Measurements from ENCODE around the gene PERM1. TPM values are rescaled to one million over a fixed set of nuclear protein-coding genes. Genes with fewer than 3 reads are reported as not detected.
A peak's percentile ranks its signal among the peaks of the same experiment; 100 is the strongest.

The PERM1 gene
- total RNA-seq, 6 donors from 2014 or later: 0.15 to 1.0 (median 0.36) TPM; not detected in 2

DNA sequence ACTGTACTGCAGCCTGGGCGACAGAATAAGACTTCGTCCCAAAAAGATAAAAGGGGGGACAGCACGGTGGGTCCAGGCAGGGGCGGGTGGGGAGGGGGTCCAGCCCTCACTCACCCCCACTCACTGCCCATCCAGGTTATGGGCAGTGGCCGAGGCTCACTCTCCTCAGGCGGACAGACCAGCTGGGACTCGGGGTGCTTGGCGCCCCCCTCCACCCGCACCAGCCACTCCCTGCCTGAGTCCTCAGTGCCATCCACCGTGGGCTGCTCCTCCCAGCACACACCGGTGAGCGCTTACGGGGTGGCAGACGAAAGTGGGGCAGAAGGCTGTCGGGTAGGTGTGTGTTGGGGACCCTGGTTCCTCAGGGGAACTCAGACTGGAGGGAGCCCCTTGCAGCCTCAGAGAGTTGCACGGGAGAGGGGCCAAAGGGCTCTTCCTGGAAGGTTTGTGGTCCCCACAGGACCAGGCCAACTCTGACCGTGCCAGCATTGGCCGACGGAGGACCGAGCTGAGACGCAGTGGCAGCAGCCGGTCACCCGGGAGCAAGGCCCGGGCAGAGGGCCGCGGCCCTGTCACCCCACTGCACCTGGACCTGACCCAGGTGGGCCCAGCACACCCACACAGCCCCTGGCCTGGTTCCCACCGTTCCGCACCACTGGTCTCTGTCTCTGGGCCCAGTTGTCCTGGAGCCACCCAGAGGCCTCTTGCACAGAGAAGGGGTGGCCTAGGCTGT is 9.0 kb downstream of the PERM1 start:
- H3K27ac ChIP-seq: no peak overlapping the region
- WGBS, 2 donors: 84 to 88% methylated on average over 7 to 28 of the region's 28 CpGs

DNA sequence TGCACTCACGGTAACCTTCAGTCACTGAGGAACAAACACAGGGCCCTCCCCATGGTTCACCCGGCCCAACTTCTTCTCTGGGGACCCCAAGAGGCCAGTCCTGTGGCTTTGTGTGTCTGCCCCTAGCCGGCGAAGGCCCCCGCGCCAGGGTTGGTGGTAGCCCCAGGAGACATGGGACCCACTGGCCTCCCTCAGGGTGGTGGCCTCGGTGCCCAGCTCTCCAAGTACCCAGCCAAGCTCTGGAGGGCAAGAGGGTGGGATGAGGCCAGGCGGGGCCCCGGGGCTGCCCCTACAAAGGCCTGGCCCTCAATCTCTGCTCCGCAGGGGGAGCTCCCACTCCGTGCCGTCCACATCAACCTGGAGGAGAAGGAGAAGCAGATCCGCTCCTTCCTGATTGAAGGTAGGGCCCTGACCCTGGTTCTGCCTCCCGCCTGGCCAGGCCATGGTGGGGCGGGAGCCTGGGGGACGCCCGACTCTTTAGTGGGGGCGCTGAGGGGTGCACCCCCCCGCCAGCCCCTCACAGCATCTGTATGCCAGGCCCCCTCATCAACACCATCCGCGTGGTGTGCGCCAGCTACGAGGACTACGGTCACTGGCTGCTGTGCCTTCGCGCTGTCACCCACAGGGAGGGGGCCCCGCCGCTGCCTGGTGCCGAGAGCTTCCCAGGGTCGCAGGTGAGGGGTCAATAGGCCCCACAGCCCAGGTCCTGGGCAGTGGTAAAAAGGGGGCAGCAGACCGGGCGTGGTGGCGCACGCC is 10.0 kb downstream of the PERM1 start:
- 80 to 82% methylated on average over 16 to 33 of the region's 34 CpGs for WGBS, 2 donors
- ATAC-seq (ENCODE audit: low FRiP score in 2 of 2) (no peak), DNase-seq (peak in 1 of 2 donors; percentile 77)
- Histone ChIP-seq H3K4me1 (peaks cover 8 to 15% (median 14%) of the 10 kb centered on the region in 4 donors), H3K36me3 (no peaks in the 10 kb centered on the region), H3K27ac (no peak overlapping the region), H3K4me3 (no peak overlapping the region), H3K9me3 (no peaks in the 10 kb centered on the region), H3K27me3 (peaks cover 0 to 25% (median 13%) of the 10 kb centered on the region in 4 donors)
- no peak for TF ChIP-seq POLR2AphosphoS5 (IDR thresholded peaks at IDR 0.05)
- TF ChIP-seq, protein P1, sequence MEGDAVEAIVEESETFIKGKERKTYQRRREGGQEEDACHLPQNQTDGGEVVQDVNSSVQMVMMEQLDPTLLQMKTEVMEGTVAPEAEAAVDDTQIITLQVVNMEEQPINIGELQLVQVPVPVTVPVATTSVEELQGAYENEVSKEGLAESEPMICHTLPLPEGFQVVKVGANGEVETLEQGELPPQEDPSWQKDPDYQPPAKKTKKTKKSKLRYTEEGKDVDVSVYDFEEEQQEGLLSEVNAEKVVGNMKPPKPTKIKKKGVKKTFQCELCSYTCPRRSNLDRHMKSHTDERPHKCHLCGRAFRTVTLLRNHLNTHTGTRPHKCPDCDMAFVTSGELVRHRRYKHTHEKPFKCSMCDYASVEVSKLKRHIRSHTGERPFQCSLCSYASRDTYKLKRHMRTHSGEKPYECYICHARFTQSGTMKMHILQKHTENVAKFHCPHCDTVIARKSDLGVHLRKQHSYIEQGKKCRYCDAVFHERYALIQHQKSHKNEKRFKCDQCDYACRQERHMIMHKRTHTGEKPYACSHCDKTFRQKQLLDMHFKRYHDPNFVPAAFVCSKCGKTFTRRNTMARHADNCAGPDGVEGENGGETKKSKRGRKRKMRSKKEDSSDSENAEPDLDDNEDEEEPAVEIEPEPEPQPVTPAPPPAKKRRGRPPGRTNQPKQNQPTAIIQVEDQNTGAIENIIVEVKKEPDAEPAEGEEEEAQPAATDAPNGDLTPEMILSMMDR (IDR thresholded peaks at IDR 0.05): no peak
- no peak for TF ChIP-seq EP300 (IDR thresholded peaks at IDR 0.05)
- TF ChIP-seq POLR2A (IDR thresholded peaks at IDR 0.05): no peak

More for the DNA sequence above, 9.0 kb downstream of the PERM1 start:
- Histone ChIP-seq H3K4me3 (no peak overlapping the region), H3K9me3 (no peaks in the 10 kb centered on the region), H3K27me3 (peaks cover 0 to 25% (median 13%) of the 10 kb centered on the region in 4 donors), H3K4me1 (peaks cover 4 to 9% (median 9%) of the 10 kb centered on the region in 4 donors), H3K36me3 (no peaks in the 10 kb centered on the region)
- ATAC-seq (ENCODE audit: low FRiP score in 2 of 2): no peak
- peak in 1 of 2 donors; percentile 74 for DNase-seq
- TF ChIP-seq POLR2AphosphoS5 (IDR thresholded peaks at IDR 0.05) (no peak), EP300 (IDR thresholded peaks at IDR 0.05) (no peak), POLR2A (IDR thresholded peaks at IDR 0.05) (no peak)
- TF ChIP-seq, protein P1 (IDR thresholded peaks at IDR 0.05): no peak

DNA sequence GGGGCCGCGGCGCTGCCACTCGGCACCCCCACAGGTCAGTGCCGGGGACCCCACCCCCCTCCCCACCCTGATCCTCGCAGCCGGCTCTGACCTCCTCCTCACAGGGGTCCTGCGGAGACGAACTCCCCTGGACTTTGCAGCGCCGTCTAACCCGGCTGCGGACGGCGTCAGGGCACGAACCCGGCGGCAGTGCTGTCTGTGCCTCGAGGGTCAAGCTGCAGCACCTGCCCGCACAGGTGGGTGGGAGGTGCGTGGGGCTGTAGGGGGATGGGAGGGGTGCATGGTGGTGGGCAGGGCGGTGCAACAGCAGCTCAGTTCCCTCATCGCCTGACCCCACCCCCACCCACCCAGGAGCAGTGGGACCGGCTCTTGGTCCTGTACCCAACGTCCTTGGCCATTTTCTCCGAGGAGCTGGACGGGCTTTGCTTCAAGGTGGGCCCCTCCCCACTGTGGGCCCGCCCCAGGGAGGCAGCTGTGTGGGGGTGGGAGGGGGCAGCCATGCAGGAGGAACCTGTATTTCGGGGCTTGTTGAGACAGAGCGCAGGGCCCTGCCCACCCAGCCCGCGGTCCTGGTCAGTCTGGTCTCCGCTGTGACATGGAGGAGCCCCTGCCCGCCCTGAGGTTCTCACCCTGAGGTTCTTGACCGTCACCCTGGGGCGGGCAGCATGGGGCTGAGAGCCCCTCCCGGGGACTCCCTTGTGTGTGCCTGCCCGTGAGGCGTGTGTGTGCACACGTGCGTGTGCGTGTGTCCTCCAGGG is 10.7 kb downstream of the PERM1 start:
- ATAC-seq (ENCODE audit: low FRiP score in 2 of 2) (no peak), DNase-seq (peak in 1 of 2 donors; percentile 70)
- Histone ChIP-seq H3K9me3 (no peaks in the 10 kb centered on the region), H3K27ac (no peak overlapping the region), H3K27me3 (peaks cover 0 to 25% (median 13%) of the 10 kb centered on the region in 4 donors), H3K36me3 (no peaks in the 10 kb centered on the region), H3K4me1 (peaks cover 12 to 17% (median 17%) of the 10 kb centered on the region in 4 donors), H3K4me3 (no peak overlapping the region)
- 35% methylated on average over 29 of the region's 42 CpGs; no CpG with 5 or more reads in 1 of the 2 donors for WGBS, 2 donors
- TF ChIP-seq POLR2AphosphoS5 (IDR thresholded peaks at IDR 0.05) (no peak), POLR2A (IDR thresholded peaks at IDR 0.05) (no peak), EP300 (IDR thresholded peaks at IDR 0.05) (no peak)
- TF ChIP-seq, protein P1 (IDR thresholded peaks at IDR 0.05): no peak

DNA sequence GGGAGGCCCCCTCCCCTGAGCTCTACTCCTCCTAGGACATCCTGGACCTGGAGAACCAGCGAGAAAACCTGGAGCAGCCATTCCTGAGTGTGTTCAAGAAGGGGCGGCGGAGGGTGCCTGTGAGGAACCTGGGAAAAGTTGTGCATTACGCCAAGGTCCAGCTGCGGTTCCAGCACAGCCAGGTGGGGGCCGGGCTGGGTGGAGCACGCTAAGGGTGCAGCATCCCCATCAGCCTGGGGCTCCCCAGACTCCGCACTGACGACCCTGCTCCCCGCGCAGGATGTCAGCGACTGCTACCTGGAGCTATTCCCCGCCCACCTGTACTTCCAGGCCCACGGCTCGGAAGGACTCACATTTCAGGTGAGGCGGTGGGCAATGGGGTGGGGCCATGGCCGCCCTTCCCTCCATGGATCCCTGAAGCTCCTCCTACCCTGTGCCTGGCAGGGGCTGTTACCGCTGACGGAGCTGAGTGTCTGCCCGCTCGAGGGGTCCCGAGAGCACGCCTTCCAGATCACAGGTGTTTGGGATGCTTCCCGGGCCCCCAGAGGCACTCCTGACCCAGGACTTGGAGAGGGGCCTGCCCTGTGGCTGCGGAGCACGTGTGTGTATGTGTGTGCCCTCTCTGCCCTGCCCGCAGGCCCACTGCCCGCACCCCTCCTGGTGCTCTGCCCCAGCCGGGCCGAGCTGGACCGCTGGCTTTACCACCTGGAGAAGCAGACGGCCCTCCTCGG is 11.5 kb downstream of the PERM1 start:
- no peaks in the 10 kb centered on the region for H3K36me3 ChIP-seq
- no peaks in the 10 kb centered on the region for H3K9me3 ChIP-seq
- peaks cover 12 to 18% (median 16%) of the 10 kb centered on the region in 4 donors for H3K4me1 ChIP-seq
- WGBS, 2 donors: 20 to 24% methylated on average over 1 to 22 of the region's 33 CpGs
- H3K27me3 ChIP-seq: peaks cover 0 to 25% (median 13%) of the 10 kb centered on the region in 4 donors
- peak in 1 of 2 donors; percentile 69 for DNase-seq
- ATAC-seq (ENCODE audit: low FRiP score in 2 of 2): no peak
- H3K4me3 ChIP-seq: no peak overlapping the region
- H3K27ac ChIP-seq: no peak overlapping the region
- TF ChIP-seq POLR2A (IDR thresholded peaks at IDR 0.05) (no peak), POLR2AphosphoS5 (IDR thresholded peaks at IDR 0.05) (no peak), EP300 (IDR thresholded peaks at IDR 0.05) (no peak)
- TF ChIP-seq, protein P1 (IDR thresholded peaks at IDR 0.05): no peak

Data from upper lobe of left lung (tissue), 6 donors.